Neural progenitor cell (in vitro differentiated cells): Measurements from ENCODE around the gene ZNF559.
"Not testable (repeated sequence)": the region's sequence is repeated elsewhere in the genome, so short reads cannot be mapped to it uniquely, and the experiment has no call there.

Experiments
- EZH2 ChIP-seq: fragments of 200-600 bp; sonication (generic); IDR thresholded peaks from 2 replicates; pipeline ENCODE4 v1.6.1; 2017; ENCODE audit warnings: antibody characterized with exemption, mild to moderate bottlenecking, moderate library complexity
- EZH2phosphoT487 ChIP-seq: fragments of 200-600 bp; sonication (generic); IDR thresholded peaks from 2 replicates; pipeline ENCODE4 v1.6.1; 2017; ENCODE audit warnings: antibody characterized with exemption
- TF ChIP-seq, protein P1 (sequence below): fragments of 200-600 bp; sonication (generic); IDR thresholded peaks from 2 replicates; pipeline ENCODE4 v1.5.1; 2017; ENCODE audit warnings: antibody characterized with exemption, mild to moderate bottlenecking

DNA sequence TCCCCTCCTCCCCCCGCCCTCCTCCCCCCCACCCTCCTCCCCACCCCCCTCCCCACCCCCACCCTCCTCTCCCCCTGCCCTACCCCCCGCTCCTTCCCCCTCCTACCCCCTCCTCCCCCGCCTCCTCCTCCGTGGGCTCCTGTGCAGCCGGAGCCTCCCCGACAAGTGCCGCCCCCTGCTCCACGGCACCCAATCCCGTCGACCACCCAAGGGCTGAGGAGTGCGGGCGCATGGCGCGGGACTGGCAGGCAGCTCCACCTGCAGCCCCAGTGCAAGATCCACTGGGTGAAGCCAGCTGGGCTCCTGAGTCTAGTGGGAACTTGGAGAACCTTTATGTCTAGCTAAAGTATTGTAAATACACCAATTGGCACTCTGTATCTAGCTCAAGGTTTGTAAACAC, 2.2 kb upstream of the ZNF559 start:
- TF ChIP-seq, protein P1, sequence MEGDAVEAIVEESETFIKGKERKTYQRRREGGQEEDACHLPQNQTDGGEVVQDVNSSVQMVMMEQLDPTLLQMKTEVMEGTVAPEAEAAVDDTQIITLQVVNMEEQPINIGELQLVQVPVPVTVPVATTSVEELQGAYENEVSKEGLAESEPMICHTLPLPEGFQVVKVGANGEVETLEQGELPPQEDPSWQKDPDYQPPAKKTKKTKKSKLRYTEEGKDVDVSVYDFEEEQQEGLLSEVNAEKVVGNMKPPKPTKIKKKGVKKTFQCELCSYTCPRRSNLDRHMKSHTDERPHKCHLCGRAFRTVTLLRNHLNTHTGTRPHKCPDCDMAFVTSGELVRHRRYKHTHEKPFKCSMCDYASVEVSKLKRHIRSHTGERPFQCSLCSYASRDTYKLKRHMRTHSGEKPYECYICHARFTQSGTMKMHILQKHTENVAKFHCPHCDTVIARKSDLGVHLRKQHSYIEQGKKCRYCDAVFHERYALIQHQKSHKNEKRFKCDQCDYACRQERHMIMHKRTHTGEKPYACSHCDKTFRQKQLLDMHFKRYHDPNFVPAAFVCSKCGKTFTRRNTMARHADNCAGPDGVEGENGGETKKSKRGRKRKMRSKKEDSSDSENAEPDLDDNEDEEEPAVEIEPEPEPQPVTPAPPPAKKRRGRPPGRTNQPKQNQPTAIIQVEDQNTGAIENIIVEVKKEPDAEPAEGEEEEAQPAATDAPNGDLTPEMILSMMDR = not testable (repeated sequence)
- TF ChIP-seq EZH2, EZH2phosphoT487: not testable (repeated sequence)
